GM18870 (cell line): ENCODE data around the gene TMEM179.

Experiments used
- ATAC-seq: cut with Tn5 transposase; IDR thresholded peaks from one replicate; pipeline ENCODE4 v1.9.1; 2021; ENCODE audit warnings: moderate library complexity; ENCODE audit not compliant: unreplicated experiment

TMEM179 gene

DNA sequence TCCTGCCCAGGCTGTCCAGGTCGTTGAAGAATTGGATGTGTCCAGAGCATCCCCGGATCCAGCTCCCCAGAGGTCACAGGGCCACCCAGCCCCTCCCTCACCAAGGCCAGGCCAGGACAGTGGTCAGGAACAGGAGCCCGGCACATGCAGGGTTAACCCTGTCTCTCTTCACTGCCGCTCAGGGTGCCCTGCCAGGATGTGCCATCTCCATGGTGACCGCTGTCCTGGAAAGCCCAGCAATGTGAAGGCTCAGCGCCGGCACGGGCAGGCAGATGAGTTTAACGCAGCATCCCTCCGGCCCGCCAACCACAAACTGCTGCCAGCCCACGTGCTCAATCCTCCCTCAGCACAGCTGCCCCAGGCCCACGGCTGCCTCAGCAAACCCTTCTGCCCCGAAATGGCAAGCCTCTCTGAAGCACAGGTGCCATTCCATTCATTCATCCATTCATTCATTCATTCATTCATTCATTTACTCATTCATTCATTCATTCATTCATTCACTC is 4.4 kb downstream of the TMEM179 start:
- ATAC-seq, result no peak

DNA sequence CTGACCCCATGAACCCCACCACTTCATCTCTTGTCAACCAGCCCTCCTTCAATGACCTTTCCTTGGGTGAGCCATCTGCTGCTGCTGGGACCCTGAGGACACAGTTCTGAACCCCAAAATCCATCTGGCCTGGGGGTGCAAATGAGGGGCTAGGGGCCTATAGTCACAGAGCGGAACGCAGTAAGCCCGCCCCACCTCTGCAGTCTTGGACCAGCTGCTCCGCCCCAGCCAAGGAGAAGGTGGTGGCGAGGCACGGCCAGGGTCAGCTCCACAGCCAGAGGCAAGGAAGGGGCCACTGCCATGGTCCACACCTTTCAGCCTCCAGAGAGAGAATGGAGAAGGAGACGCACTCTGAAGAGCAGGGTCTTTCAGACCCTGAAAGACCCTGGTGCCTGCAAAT is 5.1 kb downstream of the TMEM179 start:
- no peak for ATAC-seq

DNA sequence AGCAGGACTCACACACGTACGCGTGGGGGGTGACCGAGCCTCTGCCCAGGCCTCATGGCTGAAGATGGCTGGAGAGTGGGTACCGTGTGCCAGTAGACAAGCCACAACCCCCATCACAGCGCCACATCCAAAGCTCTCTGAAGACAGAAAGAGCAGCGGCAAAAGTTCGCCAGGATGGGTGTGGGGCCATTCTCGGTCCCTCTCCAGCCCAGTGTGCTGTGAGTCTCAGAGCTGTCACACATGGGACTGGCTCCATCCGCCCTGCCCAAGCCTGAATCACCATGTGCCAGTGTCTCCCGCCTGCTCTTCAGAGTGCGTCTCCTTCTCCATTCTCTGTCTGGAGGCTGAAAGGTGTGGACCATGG is 5.7 kb downstream of the TMEM179 start:
- ATAC-seq, result no peak

GRCh38 chr14:104598039-104598909 is 6.3 kb downstream of the TMEM179 start:
- no peak for ATAC-seq

DNA sequence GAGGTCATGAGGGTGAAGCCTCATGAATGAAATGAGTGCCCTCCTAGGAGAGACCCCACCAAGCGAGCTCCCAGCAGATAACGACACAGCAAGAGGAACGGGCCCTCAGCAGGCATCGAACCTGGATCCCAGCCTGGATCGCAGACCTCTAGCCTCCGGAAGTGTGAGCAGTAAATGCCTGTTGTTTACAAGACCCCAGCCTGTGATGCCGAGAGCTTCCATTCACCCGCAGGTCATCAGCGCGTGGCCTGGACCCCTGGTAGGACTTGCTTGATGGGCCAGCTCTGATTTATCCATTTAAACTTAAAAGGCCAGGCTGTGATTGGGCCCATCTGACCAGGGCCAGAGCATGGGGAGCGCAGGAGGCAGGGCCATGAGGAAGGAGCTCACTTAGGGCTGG is 7.0 kb downstream of the TMEM179 start:
- no peak for ATAC-seq

DNA sequence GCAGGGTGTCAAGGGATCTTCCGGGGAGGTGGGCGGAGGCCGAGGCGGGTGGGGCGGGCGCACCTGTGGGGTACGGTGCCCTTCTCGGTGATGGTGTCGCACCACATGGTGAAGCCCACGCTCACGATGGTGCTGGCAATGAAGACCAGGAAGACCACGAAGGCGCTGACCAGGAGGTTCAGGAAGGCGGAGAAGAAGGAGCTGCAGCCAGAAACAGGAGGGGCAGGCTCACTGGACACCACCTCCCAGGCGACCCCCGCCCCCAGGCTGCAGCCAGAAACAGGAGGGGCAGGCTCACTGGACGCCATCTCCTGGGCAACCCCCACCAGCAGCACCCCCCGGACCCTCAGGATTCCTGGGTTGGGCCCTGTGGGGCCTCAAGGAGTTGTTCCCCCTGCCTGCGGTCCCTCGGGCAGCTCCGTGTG is 7.6 kb downstream of the TMEM179 start:
- no peak for ATAC-seq

DNA sequence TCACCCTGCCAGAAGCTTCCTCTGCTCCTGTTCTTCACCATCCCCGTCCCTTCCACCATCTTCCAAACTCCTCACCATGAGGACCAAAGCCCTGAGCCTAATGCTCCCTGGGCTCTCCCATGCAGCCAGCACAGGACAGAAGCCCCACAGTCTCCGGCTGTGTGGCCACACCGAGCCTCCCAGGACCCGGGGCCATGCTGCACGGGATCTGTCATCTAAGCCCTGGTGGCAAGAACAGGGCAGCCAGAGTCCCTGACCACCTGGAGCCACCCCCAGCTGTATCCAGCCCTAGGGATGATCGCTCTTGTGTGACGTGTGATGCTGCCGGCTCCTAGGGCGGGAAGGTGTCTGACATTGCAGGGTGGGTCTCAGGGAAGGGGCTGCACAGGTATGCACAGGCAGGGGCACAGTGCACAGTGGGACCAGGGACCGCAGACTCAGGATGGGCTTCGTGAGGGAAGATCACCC is 8.1 kb downstream of the TMEM179 start:
- no peak for ATAC-seq

DNA sequence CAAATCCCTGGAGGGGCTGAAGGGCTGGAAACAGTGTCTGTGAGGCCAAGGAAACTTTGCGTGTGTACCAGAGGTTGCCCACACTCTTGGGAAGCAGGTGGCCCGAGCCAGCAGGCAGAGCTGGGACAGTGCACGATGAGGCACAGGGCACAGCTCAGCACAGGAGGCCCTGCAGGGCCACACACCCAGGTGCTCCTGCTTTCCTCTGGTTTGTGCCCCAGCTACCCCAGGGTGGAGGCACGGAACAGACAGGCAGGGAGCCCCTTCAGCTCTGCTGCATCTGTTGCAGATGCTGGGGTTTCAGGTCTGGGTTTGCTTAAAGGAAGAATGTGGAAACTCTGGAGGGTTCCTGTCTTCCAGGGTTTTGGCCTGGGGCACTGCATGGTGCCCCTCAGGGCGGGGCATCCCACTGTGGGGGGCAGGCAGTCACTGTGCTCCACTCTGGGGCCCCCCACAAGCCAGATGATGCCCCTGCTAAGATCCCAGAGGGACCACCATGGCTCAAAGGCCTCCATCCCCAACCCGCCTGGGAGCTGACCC is 8.6 kb downstream of the TMEM179 start:
- no peak for ATAC-seq

- no peak for ATAC-seq
Measured at GRCh38 chr14:104595116-104595675, 9.4 kb downstream of the TMEM179 start.

DNA sequence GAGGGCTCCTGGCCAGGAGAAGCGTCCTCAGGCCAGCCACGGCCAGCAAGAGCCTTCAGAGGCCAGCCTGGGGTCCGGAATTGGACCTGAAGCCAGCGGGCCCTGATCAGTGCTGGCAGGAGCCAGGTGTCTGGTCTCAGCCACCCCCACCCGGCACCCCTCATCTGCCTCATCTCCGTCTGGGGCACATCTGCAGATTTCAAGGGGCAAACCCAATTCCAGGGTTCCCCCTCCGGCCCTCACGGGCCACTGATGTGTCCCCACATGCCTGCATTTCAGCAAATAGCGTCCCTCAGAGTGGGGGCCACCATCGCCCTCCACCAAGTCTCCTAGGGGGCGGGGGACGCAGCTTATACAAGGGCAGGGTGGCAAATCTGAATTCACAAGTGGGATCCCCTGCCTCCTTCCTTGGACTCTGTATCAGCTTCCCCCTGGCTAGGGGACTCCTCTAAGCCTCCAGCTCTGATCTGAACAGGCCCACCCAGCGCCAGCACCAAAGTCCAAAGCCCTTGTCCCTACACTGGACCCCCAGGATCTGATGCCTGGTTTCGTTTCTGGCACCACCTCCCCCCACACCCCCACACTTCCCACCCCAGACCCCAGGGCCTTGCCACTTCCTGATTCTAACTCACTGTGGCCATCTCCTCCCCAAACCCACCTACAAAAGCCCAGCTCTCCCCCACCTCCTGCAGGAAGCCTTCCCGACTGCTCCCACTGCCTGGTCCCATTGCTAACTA is 10.1 kb downstream of the TMEM179 start:
- no peak for ATAC-seq

GRCh38 chr14:104593710-104594136 is 10.8 kb downstream of the TMEM179 start:
- ATAC-seq, result no peak

- ATAC-seq, result no peak
Measured at GRCh38 chr14:104593241-104593701, 11.3 kb downstream of the TMEM179 start.

- no peak for ATAC-seq
Measured at GRCh38 chr14:104592785-104593184, 11.8 kb downstream of the TMEM179 start.

- no peak for ATAC-seq
Measured at GRCh38 chr14:104592292-104592672, 12.3 kb downstream of the TMEM179 start.

DNA sequence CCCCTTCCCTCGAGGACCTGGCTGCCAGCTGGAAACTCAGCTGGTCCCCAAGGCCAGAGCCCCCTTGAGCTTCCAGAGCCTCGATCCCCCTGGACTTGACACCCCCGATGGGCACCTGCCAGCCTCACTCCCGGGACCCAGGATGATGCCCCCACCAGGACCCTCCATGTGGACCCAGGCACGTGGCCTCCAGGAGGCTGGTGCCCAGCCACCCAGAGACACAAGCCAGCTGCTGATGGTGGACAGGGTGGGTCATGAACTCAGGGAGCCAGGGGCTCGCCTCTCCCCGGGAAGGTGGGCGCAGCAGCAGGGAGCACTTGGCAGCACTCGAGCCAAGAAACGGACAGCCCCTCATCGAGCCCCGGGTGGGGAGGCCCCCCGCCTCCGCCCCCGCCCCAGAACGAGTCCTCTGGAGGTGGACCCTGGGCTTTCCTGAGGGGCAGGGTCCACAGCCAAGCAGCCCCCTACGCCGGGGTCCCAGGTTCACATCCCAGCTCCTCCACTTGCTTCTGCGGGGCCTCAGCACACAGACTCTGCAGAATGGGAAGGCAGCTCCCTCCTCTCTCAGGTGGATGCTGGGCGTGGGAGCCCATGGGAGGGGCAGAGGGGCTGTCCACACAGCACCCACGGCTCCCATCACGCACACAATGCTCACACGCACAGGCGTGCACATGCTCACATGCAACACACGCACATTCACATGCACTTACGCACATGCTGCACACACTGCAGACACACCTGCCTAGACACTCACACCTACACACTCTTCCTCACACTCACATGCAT is 12.9 kb downstream of the TMEM179 start:
- ATAC-seq, result no peak

DNA sequence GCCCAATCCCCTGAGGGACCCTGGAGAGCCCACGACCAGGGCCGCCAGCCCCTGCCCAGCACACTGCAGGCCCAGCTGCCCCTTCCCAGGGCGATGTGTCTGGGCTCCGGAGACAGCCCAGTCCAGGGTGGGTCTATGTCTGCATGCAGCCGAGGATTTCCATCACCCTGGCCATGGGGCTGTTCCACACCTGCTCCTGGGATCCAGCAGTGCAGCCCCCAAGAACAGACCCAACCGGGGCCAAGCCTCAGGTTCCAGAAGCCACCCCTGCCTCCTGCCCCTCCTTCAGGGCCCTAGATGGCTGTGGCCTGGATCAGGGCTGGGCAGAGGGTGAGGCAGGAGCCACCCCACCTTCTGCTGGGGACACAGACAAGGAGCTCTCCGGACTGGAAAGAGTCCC is 13.5 kb downstream of the TMEM179 start:
- ATAC-seq, result no peak

- no peak for ATAC-seq
Measured at GRCh38 chr14:104590240-104590965, 14.2 kb downstream of the TMEM179 start.

DNA sequence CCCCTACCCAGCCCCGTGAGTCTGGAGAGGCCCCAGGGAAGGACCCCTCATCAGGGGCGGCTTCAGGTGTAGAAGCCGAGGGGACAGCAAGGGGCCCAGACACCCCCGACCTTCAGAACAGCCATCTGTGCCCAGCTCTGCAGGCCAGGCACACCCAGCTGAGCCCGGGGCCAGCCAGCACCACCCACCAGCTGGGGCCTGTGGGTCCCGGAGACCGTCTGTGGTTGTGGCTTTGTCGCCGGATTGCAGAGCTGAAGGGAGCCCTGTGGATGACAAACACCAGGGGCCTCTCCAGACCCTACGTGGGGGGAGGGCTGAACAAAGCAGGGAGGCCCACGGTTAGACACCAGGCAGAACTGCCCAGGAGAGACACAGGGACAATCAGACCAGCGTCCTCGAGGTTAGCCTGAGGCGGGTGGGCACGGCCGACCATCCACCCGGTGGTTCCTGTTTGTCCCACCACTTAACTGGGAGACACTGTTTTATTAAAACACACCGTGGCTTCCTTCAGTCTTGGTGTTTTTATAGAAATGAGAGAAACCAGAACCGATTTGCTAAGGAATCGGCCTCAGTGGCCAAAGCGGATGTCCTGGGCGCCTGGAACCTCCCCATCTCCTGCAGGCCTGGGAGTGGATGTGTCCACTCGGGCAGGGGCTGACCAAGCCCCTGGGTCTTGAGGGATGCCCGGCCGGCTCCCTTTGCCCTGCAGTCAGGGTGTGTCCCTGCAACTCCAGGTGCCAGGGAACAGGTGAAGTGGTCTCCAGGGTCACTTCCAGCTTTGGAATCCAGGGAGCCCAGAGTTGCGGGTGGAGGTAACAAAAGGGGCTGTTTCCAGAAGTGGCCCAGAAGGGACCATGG is 15.0 kb downstream of the TMEM179 start:
- ATAC-seq, result no peak
